ENCODE results near the gene CEP19.

CEP19 gene

GRCh38 chr3:196706327-196706726, 5.7 kb downstream of the CEP19 start:
- no peak for TF ChIP-seq CTCF (conservative IDR thresholded peaks at IDR 0.05; ENCODE audit: control insufficient read depth, insufficient read depth, low read depth, low read length)
- no peak overlapping the region for H3K4me3 ChIP-seq (ENCODE audit: control insufficient read depth, low read depth, low read length)
- no peak for DNase-seq (ENCODE audit: low read depth)

DNA sequence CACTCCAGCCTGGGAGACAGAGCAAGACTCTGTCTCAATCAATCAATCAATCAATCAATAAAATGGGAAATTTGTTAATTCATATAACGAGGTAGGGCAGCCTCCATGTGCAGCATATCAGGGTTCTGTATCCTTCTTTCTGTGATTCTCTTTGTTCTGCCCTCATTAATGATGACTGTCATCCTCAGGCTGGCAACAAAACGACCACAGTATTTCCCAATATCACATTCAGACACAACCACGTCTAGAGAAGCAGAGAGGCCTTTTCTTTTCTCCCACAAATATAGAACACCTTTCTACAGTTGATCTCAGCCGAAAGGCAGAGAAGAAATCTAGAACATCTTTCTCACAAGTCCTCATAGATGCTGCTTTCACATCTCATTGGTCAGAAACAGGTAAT, 11.2 kb downstream of the CEP19 start:
- no peak overlapping the region for H3K4me3 ChIP-seq (ENCODE audit: control insufficient read depth, low read depth, low read length)
- no peak for TF ChIP-seq CTCF (conservative IDR thresholded peaks at IDR 0.05; ENCODE audit: control insufficient read depth, insufficient read depth, low read depth, low read length)
- no peak for DNase-seq (ENCODE audit: low read depth)

GRCh38 chr3:196699749-196700148, 12.3 kb downstream of the CEP19 start:
- no peak for DNase-seq (ENCODE audit: low read depth)
- TF ChIP-seq CTCF (conservative IDR thresholded peaks at IDR 0.05; ENCODE audit: control insufficient read depth, insufficient read depth, low read depth, low read length): no peak

GRCh38 chr3:196697270-196697669, 14.8 kb downstream of the CEP19 start:
- DNase-seq (ENCODE audit: low read depth): no peak
- H3K4me3 ChIP-seq (ENCODE audit: control insufficient read depth, low read depth, low read length): no peak overlapping the region
- no peak for TF ChIP-seq CTCF (conservative IDR thresholded peaks at IDR 0.05; ENCODE audit: control insufficient read depth, insufficient read depth, low read depth, low read length)

More at GRCh38 chr3:196699749-196700148, 12.3 kb downstream of the CEP19 start:
- no peak overlapping the region for H3K4me3 ChIP-seq (ENCODE audit: control insufficient read depth, low read depth, low read length)

DNA sequence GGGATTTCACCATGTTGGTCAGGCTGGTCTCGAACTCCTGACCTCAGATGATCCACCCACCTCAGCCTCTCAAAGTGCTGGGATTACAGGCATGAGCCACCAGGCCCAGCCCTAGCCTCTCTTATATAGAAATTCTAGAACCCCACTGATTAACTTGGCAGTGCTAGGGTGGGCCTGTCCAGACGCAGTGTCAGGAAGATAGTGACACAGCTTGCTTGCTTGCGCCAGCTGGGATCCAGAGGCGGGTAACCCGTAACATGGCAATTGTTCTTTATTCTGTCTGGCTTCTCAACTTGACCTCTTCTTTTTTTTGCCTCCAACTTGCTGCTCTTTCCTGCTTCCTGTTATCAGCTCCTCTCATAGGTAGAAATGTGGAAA, 16.2 kb downstream of the CEP19 start:
- DNase-seq (ENCODE audit: low read depth): no peak
- TF ChIP-seq CTCF (conservative IDR thresholded peaks at IDR 0.05; ENCODE audit: control insufficient read depth, insufficient read depth, low read depth, low read length): no peak
- H3K4me3 ChIP-seq (ENCODE audit: control insufficient read depth, low read depth, low read length): no peak overlapping the region

- no peak for DNase-seq (ENCODE audit: low read depth)
- no peak overlapping the region for H3K4me3 ChIP-seq (ENCODE audit: control insufficient read depth, low read depth, low read length)
- no peak for TF ChIP-seq CTCF (conservative IDR thresholded peaks at IDR 0.05; ENCODE audit: control insufficient read depth, insufficient read depth, low read depth, low read length)
These were observed 16.9 kb downstream of the CEP19 start for GRCh38 chr3:196694941-196695848.
